GM12875 (cell line): Measurements from ENCODE around the gene GALNT1.

ENCODE experiments used
- H3K4me3 ChIP-seq: one replicate; pipeline ENCODE4 v1.5.1; 2011; ENCODE audit warnings: low read depth, low read length, control low read depth
- TF ChIP-seq, protein P1 (sequence below): IDR thresholded peaks from 2 replicates; pipeline ENCODE4 v1.5.1; 2011; ENCODE audit warnings: low read depth, mild to moderate bottlenecking, control low read depth, inconsistent platforms, low read length, moderate library complexity, borderline replicate concordance; ENCODE audit not compliant: insufficient read depth

GALNT1 gene

DNA sequence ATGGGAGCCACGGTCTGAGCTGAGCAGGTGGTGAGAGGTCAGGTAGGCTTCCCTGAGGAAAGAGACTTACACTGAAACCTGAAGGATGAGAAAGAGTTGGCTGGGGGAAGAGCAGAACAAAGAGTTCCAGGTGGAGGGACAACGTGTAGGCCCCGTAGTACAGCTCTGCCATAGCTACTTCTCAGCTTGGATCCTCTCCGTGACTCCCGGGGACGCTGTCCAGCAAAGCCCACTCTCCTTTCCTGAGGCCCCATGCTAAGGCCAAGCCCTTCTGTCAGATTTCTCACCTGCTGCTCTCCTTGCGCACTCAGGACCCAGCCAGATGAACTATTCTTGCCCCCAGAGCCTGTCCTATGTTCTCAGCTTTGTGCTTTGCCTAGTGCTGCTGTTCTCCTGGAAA, 173.8 kb downstream of the GALNT1 start:
- TF ChIP-seq, protein P1, sequence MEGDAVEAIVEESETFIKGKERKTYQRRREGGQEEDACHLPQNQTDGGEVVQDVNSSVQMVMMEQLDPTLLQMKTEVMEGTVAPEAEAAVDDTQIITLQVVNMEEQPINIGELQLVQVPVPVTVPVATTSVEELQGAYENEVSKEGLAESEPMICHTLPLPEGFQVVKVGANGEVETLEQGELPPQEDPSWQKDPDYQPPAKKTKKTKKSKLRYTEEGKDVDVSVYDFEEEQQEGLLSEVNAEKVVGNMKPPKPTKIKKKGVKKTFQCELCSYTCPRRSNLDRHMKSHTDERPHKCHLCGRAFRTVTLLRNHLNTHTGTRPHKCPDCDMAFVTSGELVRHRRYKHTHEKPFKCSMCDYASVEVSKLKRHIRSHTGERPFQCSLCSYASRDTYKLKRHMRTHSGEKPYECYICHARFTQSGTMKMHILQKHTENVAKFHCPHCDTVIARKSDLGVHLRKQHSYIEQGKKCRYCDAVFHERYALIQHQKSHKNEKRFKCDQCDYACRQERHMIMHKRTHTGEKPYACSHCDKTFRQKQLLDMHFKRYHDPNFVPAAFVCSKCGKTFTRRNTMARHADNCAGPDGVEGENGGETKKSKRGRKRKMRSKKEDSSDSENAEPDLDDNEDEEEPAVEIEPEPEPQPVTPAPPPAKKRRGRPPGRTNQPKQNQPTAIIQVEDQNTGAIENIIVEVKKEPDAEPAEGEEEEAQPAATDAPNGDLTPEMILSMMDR = no peak
- no peak overlapping the region for H3K4me3 ChIP-seq

DNA sequence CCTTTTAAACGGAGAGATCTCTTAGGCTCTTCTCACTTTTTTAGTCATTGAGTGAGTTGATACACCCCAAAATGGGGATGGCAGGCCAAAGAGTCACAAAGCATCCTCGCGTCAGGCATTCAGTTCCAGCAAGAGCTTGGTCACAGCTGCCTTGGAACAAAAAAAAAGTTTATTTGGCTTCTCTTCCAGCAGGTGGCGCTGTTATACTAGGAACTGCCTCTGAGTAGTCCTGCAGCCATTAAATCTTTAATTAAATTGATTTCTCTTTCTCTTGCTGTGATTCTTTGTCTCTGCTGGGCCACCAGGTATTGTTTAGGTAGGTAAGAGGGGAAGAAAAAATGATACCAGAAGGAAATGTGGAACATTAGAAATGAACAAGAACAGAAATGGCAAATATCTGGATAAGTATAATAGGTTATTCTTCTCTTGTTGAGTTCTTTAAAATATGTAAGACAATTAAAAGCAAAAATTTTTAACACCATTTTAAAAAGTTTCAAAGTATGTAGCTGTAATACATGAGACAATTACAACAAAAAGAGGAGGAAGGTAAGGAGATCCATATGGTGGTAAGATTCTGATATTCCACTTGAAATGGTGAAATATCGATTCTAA, 175.1 kb downstream of the GALNT1 start:
- TF ChIP-seq, protein P1 = peak; percentile 47
- no peak overlapping the region for H3K4me3 ChIP-seq
